Omental fat pad (tissue), 4 donors: ENCODE results near the gene MAPK6. TPM values are rescaled to one million over a fixed set of nuclear protein-coding genes. Genes with fewer than 3 reads are reported as not detected.

Experiments used
- ATAC-seq: fragments of 150-250 bp; one replicate; pipeline ENCODE4 v1.9.1; 2016; ENCODE audit warnings: mild to moderate bottlenecking, moderate library complexity; ENCODE audit not compliant: low FRiP score
- DNase-seq: peaks from one replicate; pipeline ENCODE4 v3.0.0-alpha.2; 2019; ENCODE audit warnings: low spot score
- CTCF ChIP-seq, 3 donors: fragments of 450-650 bp; IDR thresholded peaks; one replicate each; pipeline ENCODE4 v1.5.1; 2016 to 2017; ENCODE audit warnings: antibody characterized with exemption in 3 of 3, mild to moderate bottlenecking in 3 of 3, moderate library complexity in 2 of 3
- total RNA-seq, 4 donors: library from RNA; depleted of rRNA; stranded (reverse); fragments of >200 nt; gene quantifications; one replicate each; pipeline ENCODE4 v1.1.0, GENCODE V29; 2016

MAPK6 gene
- total RNA-seq, 4 donors from 2014 or later = 20.3 to 44.9 (median 28.9) TPM

- no peak for DNase-seq
- no peak for ATAC-seq
- no peak for TF ChIP-seq CTCF (IDR thresholded peaks at IDR 0.05)
These were observed 86.8 kb downstream of the MAPK6 start for GRCh38 chr15:52105846-52106245.

- TF ChIP-seq CTCF (IDR thresholded peaks at IDR 0.05) = no peak
- DNase-seq = no peak
- no peak for ATAC-seq
These were observed 87.6 kb downstream of the MAPK6 start for GRCh38 chr15:52106641-52107040.

GRCh38 chr15:52107238-52107637 lies 88.2 kb downstream of the MAPK6 start:
- TF ChIP-seq CTCF (IDR thresholded peaks at IDR 0.05) = no peak
- ATAC-seq = no peak
- no peak for DNase-seq

- no peak for TF ChIP-seq CTCF (IDR thresholded peaks at IDR 0.05)
- DNase-seq = no peak
- ATAC-seq = no peak
These were observed 90.8 kb downstream of the MAPK6 start for GRCh38 chr15:52109559-52110451.

- ATAC-seq = peak; percentile 35
- TF ChIP-seq CTCF (IDR thresholded peaks at IDR 0.05) = no peak
- no peak for DNase-seq
These were observed 92.6 kb downstream of the MAPK6 start for GRCh38 chr15:52111517-52112202.

- no peak for DNase-seq
- peak; percentile 67 for ATAC-seq
- no peak for TF ChIP-seq CTCF (IDR thresholded peaks at IDR 0.05)
These were observed 93.3 kb downstream of the MAPK6 start for GRCh38 chr15:52112203-52112750.
